KOPT-K1 (cell line): ENCODE results near the gene MYF5.

Source experiments
- H3K27ac ChIP-seq: fragments of 200-600 bp; sonication (generic); 2 replicates; pipeline ENCODE4 v1.5.1; 2016; ENCODE audit warnings: antibody characterized with exemption, mild to moderate bottlenecking, low read depth, low read length; ENCODE audit not compliant: poor library complexity, severe bottlenecking
- H3K36me3 ChIP-seq: fragments of 200-600 bp; sonication (generic); 2 replicates; pipeline ENCODE4 v1.5.1; 2017; ENCODE audit warnings: antibody characterized with exemption, mild to moderate bottlenecking, low read length, moderate library complexity; ENCODE audit not compliant: insufficient read depth
- H3K9me3 ChIP-seq: fragments of 200-600 bp; sonication (generic); 2 replicates; pipeline ENCODE4 v1.5.1; 2017; ENCODE audit warnings: antibody characterized with exemption, low read length, mild to moderate bottlenecking; ENCODE audit not compliant: insufficient read depth, poor library complexity, severe bottlenecking

Gene MYF5

DNA sequence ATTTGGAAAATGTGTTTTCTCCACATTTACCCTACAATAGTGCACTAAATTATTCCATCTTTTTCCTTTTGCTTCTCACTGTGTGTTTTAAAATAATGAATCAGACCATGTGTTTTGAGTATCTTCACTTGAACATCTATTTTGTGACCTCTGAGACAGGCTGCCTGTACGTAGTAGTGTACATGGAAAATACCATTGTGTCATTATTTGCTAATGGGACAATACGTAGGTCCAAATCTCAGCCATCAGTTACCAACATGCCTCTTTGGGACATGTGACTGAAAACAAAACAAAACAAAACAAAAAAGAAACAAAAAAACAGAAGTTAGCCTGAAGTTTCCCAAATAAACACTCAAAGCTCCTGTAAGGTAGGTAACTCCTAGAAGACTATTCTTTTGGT is 16.4 kb upstream of the MYF5 start:
- Histone ChIP-seq H3K36me3 (no peaks in the 10 kb centered on the region), H3K27ac (no peak overlapping the region), H3K9me3 (no peaks in the 10 kb centered on the region)

DNA sequence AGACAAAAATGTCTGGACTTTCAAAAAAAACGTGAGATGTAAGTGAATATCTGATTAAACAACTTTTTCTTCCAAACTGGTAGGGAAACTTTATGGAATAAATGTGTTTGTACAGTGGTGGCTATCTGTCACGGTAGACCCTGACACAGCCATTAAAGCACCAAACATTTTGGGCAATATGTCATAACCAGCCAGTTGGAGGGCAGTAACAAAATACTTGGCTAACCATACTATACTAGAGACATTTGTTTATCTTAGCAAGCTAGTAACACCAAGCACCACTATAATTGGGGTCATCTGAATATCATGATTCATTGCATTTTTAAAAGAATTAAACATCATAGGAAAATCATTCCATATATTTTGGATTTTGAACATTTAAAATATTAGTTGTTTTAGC is 15.3 kb upstream of the MYF5 start:
- no peaks in the 10 kb centered on the region for H3K36me3 ChIP-seq
- no peak overlapping the region for H3K27ac ChIP-seq
- H3K9me3 ChIP-seq: no peaks in the 10 kb centered on the region

DNA sequence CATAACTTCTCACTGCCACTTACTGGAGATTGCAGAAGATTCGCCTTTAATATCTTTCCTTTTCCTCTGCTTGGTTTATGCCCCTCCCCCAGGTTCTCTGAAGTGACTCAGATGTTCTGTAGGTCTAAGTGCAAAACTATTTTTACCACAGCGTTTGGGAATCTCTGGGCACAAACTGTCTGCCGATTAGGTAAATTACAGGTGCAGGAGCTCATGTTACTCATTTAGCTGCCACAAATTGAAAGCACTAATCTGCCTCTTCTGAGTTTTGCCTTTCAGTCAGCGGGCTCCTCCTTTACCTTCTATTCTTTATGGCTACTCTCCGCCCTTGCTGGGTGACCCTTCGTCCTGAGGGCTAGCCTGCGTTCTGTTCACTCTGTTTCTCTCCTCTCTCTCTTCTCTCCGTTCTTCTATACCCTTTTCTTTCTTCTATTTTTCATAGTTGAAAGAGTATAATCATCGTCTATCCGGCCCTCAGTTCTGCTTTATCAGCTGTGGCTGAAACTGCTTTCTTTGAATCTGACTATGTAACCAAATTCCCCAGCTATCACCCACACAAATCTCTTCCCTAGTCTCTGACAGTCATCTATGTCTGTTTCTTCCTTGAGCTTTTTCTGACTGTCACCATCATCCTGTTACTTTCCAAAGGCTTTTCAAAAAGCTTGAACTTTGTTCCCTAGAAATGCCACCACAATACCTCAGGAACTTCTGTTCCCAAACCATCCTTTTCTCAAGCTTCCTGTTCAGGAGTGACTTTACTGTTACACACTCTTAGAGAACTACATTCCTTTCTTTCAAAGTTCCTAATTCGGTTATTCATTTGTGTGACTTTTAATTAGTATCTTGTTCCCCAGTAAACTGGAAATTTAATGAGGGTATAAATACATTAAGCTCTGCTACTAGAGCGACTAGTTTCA is 13.6 kb upstream of the MYF5 start:
- Histone ChIP-seq H3K9me3 (no peaks in the 10 kb centered on the region), H3K36me3 (no peaks in the 10 kb centered on the region), H3K27ac (no peak overlapping the region)

DNA sequence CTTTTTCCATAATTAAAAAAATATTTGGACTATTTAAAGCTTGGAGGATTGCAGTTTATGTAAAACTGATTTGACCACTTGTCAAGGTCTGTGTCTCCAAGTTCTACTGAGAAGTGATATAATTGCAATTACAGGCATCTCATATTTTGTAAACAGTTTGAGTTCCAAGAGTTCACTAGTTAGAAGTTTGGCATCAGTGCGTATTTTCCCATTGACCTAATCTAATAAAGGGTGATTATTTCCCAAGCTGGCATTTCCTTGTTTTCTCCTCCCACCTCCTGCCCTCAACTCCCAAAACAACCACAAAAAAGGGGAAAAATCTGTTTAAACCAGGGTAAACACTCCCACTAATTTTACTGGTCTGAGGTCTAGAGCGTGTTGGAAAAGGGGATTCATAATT is 12.3 kb upstream of the MYF5 start:
- no peak overlapping the region for H3K27ac ChIP-seq
- H3K36me3 ChIP-seq: no peaks in the 10 kb centered on the region
- H3K9me3 ChIP-seq: no peaks in the 10 kb centered on the region

DNA sequence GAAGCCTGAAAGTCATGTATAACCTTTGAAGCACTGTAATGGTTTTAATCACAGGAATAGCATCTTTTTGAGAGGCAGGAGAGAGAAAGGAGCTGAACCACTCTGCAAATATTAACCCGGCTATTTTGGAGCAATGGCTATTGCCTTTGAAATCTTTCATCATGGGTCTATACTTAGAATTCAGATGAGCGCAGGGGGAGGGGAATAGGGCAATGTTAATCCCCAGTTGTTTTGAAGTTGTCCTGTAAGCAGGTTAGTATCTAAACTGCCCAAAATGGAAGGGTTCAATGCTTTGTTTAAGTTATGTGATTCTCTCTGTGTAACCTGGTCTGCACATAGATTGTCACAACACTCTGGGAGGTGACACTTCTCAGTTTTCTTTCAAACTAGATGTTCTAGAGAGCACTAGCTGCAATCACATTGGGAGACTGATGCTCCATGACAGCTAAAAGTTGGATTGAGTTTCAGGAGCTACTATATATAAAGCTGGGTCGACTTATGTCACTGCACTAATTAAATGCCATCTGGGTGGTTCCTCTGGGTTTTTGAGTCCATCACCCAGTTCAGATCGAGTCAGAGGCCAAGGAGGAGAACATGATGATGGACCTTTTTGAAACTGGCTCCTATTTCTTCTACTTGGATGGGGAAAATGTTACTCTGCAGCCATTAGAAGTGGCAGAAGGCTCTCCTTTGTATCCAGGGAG is 9.4 kb upstream of the MYF5 start, which contains the start of gene MYF6:
TSS of gene MYF6 (plus strand) at position 509 of the 704 bp plus-strand sequence. CDS start at position 595, 86 bp downstream.
- H3K9me3 ChIP-seq: no peaks in the 10 kb centered on the region
- no peak within 1 kb of the TSS for H3K27ac ChIP-seq
- no peaks in the 10 kb centered on the region for H3K36me3 ChIP-seq

- Histone ChIP-seq H3K9me3 (no peaks in the 10 kb centered on the region), H3K36me3 (no peaks in the 10 kb centered on the region), H3K27ac (no peak overlapping the region)
Observed at GRCh38 chr12:80707830-80708258, 8.9 kb upstream of the MYF5 start.

- no peak overlapping the region for H3K27ac ChIP-seq
- no peaks in the 10 kb centered on the region for H3K9me3 ChIP-seq
- H3K36me3 ChIP-seq: no peaks in the 10 kb centered on the region
Observed at GRCh38 chr12:80708259-80708974, 8.3 kb upstream of the MYF5 start.

GRCh38 chr12:80708975-80709328 is 7.8 kb upstream of the MYF5 start:
- Histone ChIP-seq H3K27ac (no peak overlapping the region), H3K9me3 (no peaks in the 10 kb centered on the region), H3K36me3 (no peaks in the 10 kb centered on the region)

GRCh38 chr12:80709811-80710726 is 6.6 kb upstream of the MYF5 start:
- H3K36me3 ChIP-seq: no peaks in the 10 kb centered on the region
- H3K27ac ChIP-seq: no peak overlapping the region
- no peaks in the 10 kb centered on the region for H3K9me3 ChIP-seq

DNA sequence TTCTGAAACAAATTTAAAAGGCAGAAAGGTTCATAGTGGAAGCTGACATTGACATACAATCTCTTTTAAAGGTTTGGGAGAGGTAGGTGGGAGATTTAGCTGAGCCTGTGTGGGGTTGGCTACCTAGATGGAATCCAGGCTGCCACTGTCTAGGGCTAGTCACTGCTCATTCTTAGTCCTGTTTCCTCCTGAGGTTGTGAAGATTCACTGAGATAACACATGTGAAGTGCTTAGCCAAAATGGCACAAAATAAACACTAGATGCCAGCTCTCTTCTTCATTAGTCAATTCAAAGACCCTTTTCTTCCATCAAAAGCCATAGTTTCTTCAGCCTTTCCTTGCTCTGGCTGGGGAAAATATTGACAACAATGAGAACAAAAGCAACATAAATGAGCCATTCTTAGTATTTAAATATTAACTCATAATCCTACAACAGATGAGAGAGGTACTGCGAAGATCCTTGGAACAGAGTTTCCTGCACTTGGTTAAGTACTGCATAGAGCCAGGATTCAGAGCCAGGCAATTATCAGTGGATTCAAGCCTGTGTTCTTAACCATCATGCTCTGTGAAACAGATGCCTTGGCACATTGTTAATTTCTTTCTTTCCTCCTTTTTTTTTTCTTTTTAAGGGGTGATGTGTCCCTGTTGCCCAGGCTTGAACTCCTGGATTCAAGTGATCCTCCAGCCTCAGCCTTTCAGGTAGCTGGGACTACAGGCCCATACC is 5.8 kb upstream of the MYF5 start:
- no peak overlapping the region for H3K27ac ChIP-seq
- H3K36me3 ChIP-seq: no peaks in the 10 kb centered on the region

DNA sequence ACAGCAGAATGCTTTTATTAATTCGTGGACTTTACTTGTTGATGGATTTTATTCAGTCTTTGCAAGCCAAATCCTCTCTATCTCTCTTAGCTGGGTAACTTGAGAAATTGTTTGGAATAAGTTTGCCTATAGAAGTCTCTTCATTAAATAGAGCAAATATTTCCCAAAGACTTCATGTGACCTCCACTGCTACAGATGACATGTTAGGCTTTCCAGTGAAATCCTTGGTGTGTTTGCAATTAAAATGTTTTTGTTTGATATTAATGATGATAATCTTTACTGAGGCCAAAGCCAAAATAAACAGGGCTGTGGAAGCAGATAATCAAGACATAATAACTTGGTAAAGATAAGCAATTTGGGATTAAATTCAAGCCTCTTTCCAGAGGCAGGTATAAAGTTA is 4.8 kb upstream of the MYF5 start:
- no peaks in the 10 kb centered on the region for H3K36me3 ChIP-seq

More for the DNA sequence above, 5.8 kb upstream of the MYF5 start:
- H3K9me3 ChIP-seq: no peaks in the 10 kb centered on the region

GRCh38 chr12:80712866-80713265 is 3.8 kb upstream of the MYF5 start:
- H3K9me3 ChIP-seq: no peaks in the 10 kb centered on the region
- H3K27ac ChIP-seq: no peak overlapping the region
- no peaks in the 10 kb centered on the region for H3K36me3 ChIP-seq

More for the DNA sequence above, 4.8 kb upstream of the MYF5 start:
- H3K27ac ChIP-seq: no peak overlapping the region
- no peaks in the 10 kb centered on the region for H3K9me3 ChIP-seq

- Histone ChIP-seq H3K36me3 (no peaks in the 10 kb centered on the region), H3K9me3 (no peaks in the 10 kb centered on the region), H3K27ac (no peak overlapping the region)
Observed at GRCh38 chr12:80713419-80713818, 3.3 kb upstream of the MYF5 start.

DNA sequence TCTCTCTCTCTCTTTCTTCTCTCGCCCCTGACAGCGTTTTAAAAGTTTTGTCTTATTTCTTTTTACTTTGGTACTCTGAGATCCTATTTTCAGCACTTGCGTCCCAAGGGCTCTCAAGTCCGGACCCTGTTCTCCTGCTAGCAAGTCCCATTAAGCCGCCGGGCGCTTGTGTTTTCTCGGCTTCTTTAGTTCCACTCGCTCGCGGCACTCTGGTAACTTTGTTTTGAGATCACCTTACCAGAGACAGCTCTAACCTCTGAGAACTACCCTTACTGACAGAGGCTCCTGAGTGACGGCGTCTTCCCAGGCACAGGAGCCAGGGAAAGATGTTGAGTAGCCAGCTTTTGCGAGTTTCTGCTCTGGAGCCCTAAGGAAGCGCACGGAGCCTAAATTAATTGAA is 2.7 kb upstream of the MYF5 start:
- no peaks in the 10 kb centered on the region for H3K9me3 ChIP-seq

More for the DNA sequence above, 2.7 kb upstream of the MYF5 start:
- Histone ChIP-seq H3K36me3 (no peaks in the 10 kb centered on the region), H3K27ac (no peak overlapping the region)
